ENCODE data around the gene FBXO45.
"Not testable (repeated sequence)": the region's sequence is repeated elsewhere in the genome, so short reads cannot be mapped to it uniquely, and the experiment has no call there.

FBXO45 gene

GRCh38 chr3:196568246-196569002, at the start of gene FBXO45, which contains the start of gene WDR53:
Gene FBXO45 (plus strand): TSS chr3:196568660. CDS start chr3:196568985, 325 bp downstream.
Gene WDR53 (minus strand): TSS chr3:196568554. CDS start chr3:196561475, 7,079 bp downstream.
- peak; percentile 89 to 93 for DNase-seq (ENCODE audit: low read depth in 2 of 2)

- peak in 1 of 2 donors; percentile 71 for DNase-seq (ENCODE audit: low read depth in 2 of 2)
Observed at GRCh38 chr3:196518966-196519717, 49.3 kb upstream of the FBXO45 start.

GRCh38 chr3:196519718-196520082, 48.8 kb upstream of the FBXO45 start:
- no peak for DNase-seq (ENCODE audit: low read depth in 2 of 2)

GRCh38 chr3:196521291-196521690, 47.2 kb upstream of the FBXO45 start:
- DNase-seq (ENCODE audit: low read depth in 2 of 2): not testable (repeated sequence)

GRCh38 chr3:196523841-196524240, 44.6 kb upstream of the FBXO45 start:
- DNase-seq (ENCODE audit: low read depth in 2 of 2): no peak

- no peak for DNase-seq (ENCODE audit: low read depth in 2 of 2)
Observed at GRCh38 chr3:196524527-196524926, 43.9 kb upstream of the FBXO45 start.

- no peak for DNase-seq (ENCODE audit: low read depth in 2 of 2)
Observed at GRCh38 chr3:196525141-196525540, 43.3 kb upstream of the FBXO45 start.

- DNase-seq (ENCODE audit: low read depth in 2 of 2): peak; percentile 64 to 87
Observed at GRCh38 chr3:196528639-196529233, 39.7 kb upstream of the FBXO45 start.

- no peak for DNase-seq (ENCODE audit: low read depth in 2 of 2)
Observed at GRCh38 chr3:196531418-196531817, 37.0 kb upstream of the FBXO45 start.

- DNase-seq (ENCODE audit: low read depth in 2 of 2): no peak
Observed at GRCh38 chr3:196533260-196533681, 35.2 kb upstream of the FBXO45 start.

GRCh38 chr3:196537319-196537984, 31.0 kb upstream of the FBXO45 start:
- peak in 1 of 2 donors; percentile 52 for DNase-seq (ENCODE audit: low read depth in 2 of 2)

GRCh38 chr3:196541684-196542445, 26.6 kb upstream of the FBXO45 start:
- no peak for DNase-seq (ENCODE audit: low read depth in 2 of 2)

GRCh38 chr3:196544491-196544992, 23.9 kb upstream of the FBXO45 start:
- no peak for DNase-seq (ENCODE audit: low read depth in 2 of 2)

GRCh38 chr3:196546537-196546936, 21.9 kb upstream of the FBXO45 start:
- DNase-seq (ENCODE audit: low read depth in 2 of 2): no peak

- DNase-seq (ENCODE audit: low read depth in 2 of 2): no peak
Observed at GRCh38 chr3:196547067-196547466, 21.4 kb upstream of the FBXO45 start.

- not testable (repeated sequence) for DNase-seq (ENCODE audit: low read depth in 2 of 2)
Observed at GRCh38 chr3:196549312-196549711, 19.1 kb upstream of the FBXO45 start.

GRCh38 chr3:196550172-196550571, 18.3 kb upstream of the FBXO45 start:
- not testable (repeated sequence) for DNase-seq (ENCODE audit: low read depth in 2 of 2)

GRCh38 chr3:196552253-196552652, 16.2 kb upstream of the FBXO45 start:
- DNase-seq (ENCODE audit: low read depth in 2 of 2): no peak

GRCh38 chr3:196553551-196553950, 14.9 kb upstream of the FBXO45 start:
- DNase-seq (ENCODE audit: low read depth in 2 of 2): no peak

GRCh38 chr3:196554205-196554604, 14.3 kb upstream of the FBXO45 start:
- DNase-seq (ENCODE audit: low read depth in 2 of 2): no peak

GRCh38 chr3:196555295-196555694, 13.2 kb upstream of the FBXO45 start:
- no peak for DNase-seq (ENCODE audit: low read depth in 2 of 2)
